Measurements from ENCODE around the gene FBXO36.

FBXO36 gene

DNA sequence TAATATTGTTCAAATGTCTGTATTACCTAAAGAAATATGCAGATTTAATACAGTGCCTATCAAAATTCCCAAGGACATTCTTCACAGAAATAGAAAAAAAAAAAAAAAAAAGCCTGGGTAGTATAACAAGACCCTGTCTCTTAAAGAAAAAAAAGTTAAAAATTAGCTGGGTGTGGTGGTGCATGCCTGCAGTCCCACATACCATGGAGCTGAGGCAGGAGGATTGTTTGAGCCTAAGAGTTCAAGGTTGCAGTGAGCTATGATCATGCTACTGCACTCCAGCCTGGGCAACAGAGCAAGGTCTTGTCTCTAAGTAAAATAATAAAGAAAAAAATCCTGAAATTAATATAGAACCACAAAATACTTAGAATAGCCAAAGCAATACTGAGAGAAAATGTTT, 94.5 kb downstream of the FBXO36 start:
- TF ChIP-seq TAF1 (IDR thresholded peaks at IDR 0.05; ENCODE audit: borderline replicate concordance, insufficient read depth, low read length) (no peak), POLR2AphosphoS5 (IDR thresholded peaks at IDR 0.05; ENCODE audit: low read depth, low read length) (no peak), SIN3A (IDR thresholded peaks at IDR 0.05; ENCODE audit: borderline replicate concordance, insufficient read depth, low read length) (no peak), FOXP2 (optimal IDR thresholded peaks at IDR 0.05; ENCODE audit: borderline replicate concordance, extremely low read depth, extremely low read length, insufficient read depth) (no peak)
- TF ChIP-seq, protein P1, sequence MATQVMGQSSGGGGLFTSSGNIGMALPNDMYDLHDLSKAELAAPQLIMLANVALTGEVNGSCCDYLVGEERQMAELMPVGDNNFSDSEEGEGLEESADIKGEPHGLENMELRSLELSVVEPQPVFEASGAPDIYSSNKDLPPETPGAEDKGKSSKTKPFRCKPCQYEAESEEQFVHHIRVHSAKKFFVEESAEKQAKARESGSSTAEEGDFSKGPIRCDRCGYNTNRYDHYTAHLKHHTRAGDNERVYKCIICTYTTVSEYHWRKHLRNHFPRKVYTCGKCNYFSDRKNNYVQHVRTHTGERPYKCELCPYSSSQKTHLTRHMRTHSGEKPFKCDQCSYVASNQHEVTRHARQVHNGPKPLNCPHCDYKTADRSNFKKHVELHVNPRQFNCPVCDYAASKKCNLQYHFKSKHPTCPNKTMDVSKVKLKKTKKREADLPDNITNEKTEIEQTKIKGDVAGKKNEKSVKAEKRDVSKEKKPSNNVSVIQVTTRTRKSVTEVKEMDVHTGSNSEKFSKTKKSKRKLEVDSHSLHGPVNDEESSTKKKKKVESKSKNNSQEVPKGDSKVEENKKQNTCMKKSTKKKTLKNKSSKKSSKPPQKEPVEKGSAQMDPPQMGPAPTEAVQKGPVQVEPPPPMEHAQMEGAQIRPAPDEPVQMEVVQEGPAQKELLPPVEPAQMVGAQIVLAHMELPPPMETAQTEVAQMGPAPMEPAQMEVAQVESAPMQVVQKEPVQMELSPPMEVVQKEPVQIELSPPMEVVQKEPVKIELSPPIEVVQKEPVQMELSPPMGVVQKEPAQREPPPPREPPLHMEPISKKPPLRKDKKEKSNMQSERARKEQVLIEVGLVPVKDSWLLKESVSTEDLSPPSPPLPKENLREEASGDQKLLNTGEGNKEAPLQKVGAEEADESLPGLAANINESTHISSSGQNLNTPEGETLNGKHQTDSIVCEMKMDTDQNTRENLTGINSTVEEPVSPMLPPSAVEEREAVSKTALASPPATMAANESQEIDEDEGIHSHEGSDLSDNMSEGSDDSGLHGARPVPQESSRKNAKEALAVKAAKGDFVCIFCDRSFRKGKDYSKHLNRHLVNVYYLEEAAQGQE (IDR thresholded peaks at IDR 0.05; ENCODE audit: insufficient read depth in 1 of 2, low read depth in 2 of 2, low read length in 2 of 2), result no peak

DNA sequence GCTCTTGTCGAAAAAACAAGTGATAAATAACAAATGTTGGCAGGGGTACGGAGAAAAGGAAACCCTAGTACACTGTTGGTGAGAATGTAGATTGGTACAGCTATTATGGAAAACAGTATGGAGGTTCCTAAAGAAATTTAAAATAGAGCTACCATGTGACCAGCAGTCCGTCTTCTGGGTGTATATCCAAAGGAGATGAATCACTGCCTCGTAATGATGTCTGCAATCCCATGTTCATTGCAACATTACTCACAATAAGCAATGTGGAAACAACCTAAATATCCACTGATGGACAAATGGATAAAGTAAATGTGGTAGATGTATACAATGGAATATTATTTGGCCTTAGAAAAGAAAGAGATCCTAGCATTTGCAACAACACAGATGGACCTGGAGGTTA, 95.8 kb downstream of the FBXO36 start:
- TF ChIP-seq, protein P1 (IDR thresholded peaks at IDR 0.05; ENCODE audit: insufficient read depth in 1 of 2, low read depth in 2 of 2, low read length in 2 of 2), result no peak
- TF ChIP-seq POLR2AphosphoS5 (IDR thresholded peaks at IDR 0.05; ENCODE audit: low read depth, low read length) (no peak), FOXP2 (optimal IDR thresholded peaks at IDR 0.05; ENCODE audit: borderline replicate concordance, extremely low read depth, extremely low read length, insufficient read depth) (no peak), TAF1 (IDR thresholded peaks at IDR 0.05; ENCODE audit: borderline replicate concordance, insufficient read depth, low read length) (no peak), SIN3A (IDR thresholded peaks at IDR 0.05; ENCODE audit: borderline replicate concordance, insufficient read depth, low read length) (no peak)

DNA sequence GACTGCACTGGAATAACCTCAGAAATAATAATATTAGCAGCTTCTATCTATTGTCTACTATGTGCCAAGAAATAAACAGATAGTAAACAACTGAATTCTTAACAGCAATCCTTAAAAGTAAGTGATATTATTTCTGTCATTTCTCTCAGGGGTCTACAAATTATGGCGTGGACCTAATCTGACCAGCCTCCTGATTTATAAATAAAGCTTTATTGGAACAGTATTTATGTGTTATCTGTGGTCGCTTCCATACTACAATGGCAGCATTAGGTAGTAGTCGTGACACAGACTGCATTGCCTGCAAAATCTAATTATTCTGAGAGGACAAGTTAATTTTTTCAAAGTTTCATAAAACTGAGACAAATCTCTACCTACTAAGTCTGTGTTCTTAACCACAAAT, 97.4 kb downstream of the FBXO36 start:
- TF ChIP-seq SIN3A (IDR thresholded peaks at IDR 0.05; ENCODE audit: borderline replicate concordance, insufficient read depth, low read length) (no peak), POLR2AphosphoS5 (IDR thresholded peaks at IDR 0.05; ENCODE audit: low read depth, low read length) (no peak), TAF1 (IDR thresholded peaks at IDR 0.05; ENCODE audit: borderline replicate concordance, insufficient read depth, low read length) (no peak)
- TF ChIP-seq, protein P1 (IDR thresholded peaks at IDR 0.05; ENCODE audit: insufficient read depth in 1 of 2, low read depth in 2 of 2, low read length in 2 of 2), result no peak

DNA sequence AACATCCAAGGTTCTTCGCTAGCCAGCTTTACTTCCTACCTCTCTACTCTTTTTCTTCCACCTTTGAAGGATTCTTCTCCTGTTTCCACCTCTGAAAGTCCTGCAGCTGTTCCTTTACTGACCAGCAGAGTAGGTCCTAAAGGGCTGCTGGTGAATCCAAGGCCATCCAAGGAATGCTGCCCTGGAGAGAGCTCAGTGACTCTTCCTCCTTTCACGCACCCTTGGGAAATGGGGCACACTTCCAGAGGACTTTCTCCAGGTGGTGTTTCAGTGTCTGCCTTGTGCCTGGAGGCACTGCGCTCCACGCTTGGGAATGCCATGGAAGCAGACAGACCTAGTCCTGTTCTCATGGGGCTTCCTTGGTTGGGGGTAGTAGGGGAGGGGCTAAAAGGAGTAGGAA, 101.0 kb downstream of the FBXO36 start:
- TF ChIP-seq SIN3A (IDR thresholded peaks at IDR 0.05; ENCODE audit: borderline replicate concordance, insufficient read depth, low read length), result no peak
- no peak for TF ChIP-seq POLR2AphosphoS5 (IDR thresholded peaks at IDR 0.05; ENCODE audit: low read depth, low read length)
- TF ChIP-seq, protein P1 (IDR thresholded peaks at IDR 0.05; ENCODE audit: insufficient read depth in 1 of 2, low read depth in 2 of 2, low read length in 2 of 2), result no peak
- TF ChIP-seq FOXP2 (optimal IDR thresholded peaks at IDR 0.05; ENCODE audit: borderline replicate concordance, extremely low read depth, extremely low read length, insufficient read depth), result no peak
- no peak for TF ChIP-seq TAF1 (IDR thresholded peaks at IDR 0.05; ENCODE audit: borderline replicate concordance, insufficient read depth, low read length)

DNA sequence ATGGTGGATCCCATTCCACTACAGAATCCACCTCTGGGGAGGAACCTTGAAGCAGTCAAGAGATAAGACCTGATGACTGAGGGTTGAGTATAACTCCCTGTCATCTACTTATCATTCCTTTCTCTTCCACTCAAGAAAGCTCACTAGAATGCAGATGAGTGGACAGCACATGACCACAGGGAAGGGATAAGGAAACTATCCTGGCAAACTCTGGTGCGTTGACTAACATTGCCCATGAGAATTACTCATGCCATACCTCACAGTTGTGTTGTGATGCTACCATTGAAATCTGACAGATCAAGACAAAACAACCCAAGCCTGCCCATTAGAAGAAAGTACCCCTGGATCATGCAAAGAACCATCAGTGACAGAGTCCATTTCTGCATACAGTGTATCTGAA, 119.9 kb downstream of the FBXO36 start:
- TF ChIP-seq FOXP2 (optimal IDR thresholded peaks at IDR 0.05; ENCODE audit: borderline replicate concordance, extremely low read depth, extremely low read length, insufficient read depth) (no peak), TAF1 (IDR thresholded peaks at IDR 0.05; ENCODE audit: borderline replicate concordance, insufficient read depth, low read length) (no peak), POLR2AphosphoS5 (IDR thresholded peaks at IDR 0.05; ENCODE audit: low read depth, low read length) (no peak), SIN3A (IDR thresholded peaks at IDR 0.05; ENCODE audit: borderline replicate concordance, insufficient read depth, low read length) (no peak)
- TF ChIP-seq, protein P1 (IDR thresholded peaks at IDR 0.05; ENCODE audit: insufficient read depth in 1 of 2, low read depth in 2 of 2, low read length in 2 of 2), result no peak

All from PFSK-1 (cell line).